CD4-positive, alpha-beta T cell (primary cell): ENCODE data around the gene EFNA4. TPM values are rescaled to one million over a fixed set of nuclear protein-coding genes. Genes with fewer than 3 reads are reported as not detected.

Source experiments
- ATAC-seq: fragments of 200-7000 bp; cut with Tn5 transposase; one replicate; pipeline ENCODE4 v1.10.0; 2022; ENCODE audit warnings: mild to moderate bottlenecking; ENCODE audit not compliant: poor library complexity
- CTCF ChIA-PET: fragments of 350-600 bp; sonication (Branson Sonifier 250); formaldehyde crosslinking; loops from one replicate; lab custom pipeline; 2021; ENCODE audit warnings: antibody characterized with exemption, inconsistent platforms; lab: Charles Lee
- POLR2A ChIA-PET: fragments of 350-600 bp; sonication (Branson Sonifier 250); formaldehyde crosslinking; loops from one replicate; lab custom pipeline; 2021; ENCODE audit warnings: antibody characterized with exemption, inconsistent platforms; lab: Charles Lee
- DNase-seq, 14 experiments: peaks; one replicate each; pipeline ENCODE4 v3.0.0-alpha.2; 2013 to 2020; ENCODE audit warnings: mixed read lengths in 2 of 14
- H3K27ac ChIP-seq, 2 donors: one replicate each; pipeline versions ENCODE4 v1.5.1 to v1.7.0; 2013; ENCODE audit warnings: low read length in 2 of 2, low read depth in 1 of 2, mild to moderate bottlenecking in 1 of 2
- H3K27me3 ChIP-seq, 2 experiments: 1 replicate in 1 of 2; 2 replicates in 1 of 2; pipeline versions ENCODE4 v1.6.1 to v1.7.0; 2013; ENCODE audit warnings: low read length in 2 of 2, control low read depth in 1 of 2, mild to moderate bottlenecking in 1 of 2, moderate library complexity in 1 of 2; ENCODE audit not compliant: insufficient read depth in 2 of 2, control insufficient read depth in 1 of 2
- H3K36me3 ChIP-seq: one replicate; pipeline ENCODE4 v1.6.1; 2013; ENCODE audit warnings: low read length, control low read depth; ENCODE audit not compliant: insufficient read depth
- H3K4me1 ChIP-seq: one replicate; pipeline ENCODE4 v1.6.1; 2013; ENCODE audit warnings: low read length, control low read depth; ENCODE audit not compliant: insufficient read depth
- H3K4me3 ChIP-seq: one replicate; pipeline ENCODE4 v1.5.1; 2013; ENCODE audit warnings: mild to moderate bottlenecking, low read length, moderate library complexity
- H3K9me3 ChIP-seq, 2 experiments: 1 replicate in 1 of 2; 2 replicates in 1 of 2; pipeline versions ENCODE4 v1.6.1 to v1.7.0; 2013; ENCODE audit warnings: low read length in 2 of 2, mild to moderate bottlenecking in 2 of 2, control low read depth in 1 of 2, moderate library complexity in 1 of 2; ENCODE audit not compliant: control insufficient read depth in 1 of 2, insufficient read depth in 1 of 2
- H3K27ac Mint-ChIP-seq: one replicate; pipeline ENCODE4 v1.8.0; 2020; ENCODE audit warnings: mixed read lengths
- H3K27me3 Mint-ChIP-seq: one replicate; pipeline ENCODE4 v1.8.0; 2021; ENCODE audit warnings: mixed read lengths
- H3K36me3 Mint-ChIP-seq: one replicate; pipeline ENCODE4 v1.8.0; 2021; ENCODE audit warnings: low read depth, mixed read lengths
- H3K4me1 Mint-ChIP-seq: one replicate; pipeline ENCODE4 v1.8.0; 2021; ENCODE audit warnings: low read depth, mixed read lengths
- H3K4me3 Mint-ChIP-seq: one replicate; pipeline ENCODE4 v1.8.0; 2020; ENCODE audit warnings: mild to moderate bottlenecking, mixed read lengths
- H3K9me3 Mint-ChIP-seq: one replicate; pipeline ENCODE4 v1.8.0; 2020; ENCODE audit warnings: mixed read lengths
- CTCF ChIP-seq: fragments of 200-600 bp; IDR thresholded peaks from one replicate; pipeline ENCODE4 v1.8.0; 2022; ENCODE audit warnings: antibody characterized with exemption, mild to moderate bottlenecking
- intact Hi-C, 2 experiments: fragments of 100-400 bp; cut with DNase I in 1 of 2; cut with micrococcal nuclease in 1 of 2; formaldehyde crosslinking; loops; one replicate each; pipeline versions ENCODE4 v1.15.1 to v1.9.0; 2023 to 2025; cut with DNase I, micrococcal nuclease
- total RNA-seq, 174 experiments: library from RNA in 2 of 174; stranded (reverse) in 2 of 174; gene quantifications; one replicate each; pipeline ENCODE4 v1.2.3 and lab custom pipeline; 2021 to 2026

EFNA4 gene
- total RNA-seq, 2 experiments from 2014 or later, result 2.4 to 3.3 TPM

- Histone ChIP-seq H3K4me1 (peaks cover 45% of the 10 kb centered on the region), H3K9me3 (peaks cover 0 to 8% of the 10 kb centered on the region in 2 experiments), H3K36me3 (no peaks in the 10 kb centered on the region), H3K27ac (no peak overlapping the region), H3K27me3 (peaks cover 7 to 10% of the 10 kb centered on the region in 2 experiments), H3K4me3 (no peak overlapping the region)
- ATAC-seq (no peak), DNase-seq (no peak)
- Mint-ChIP-seq H3K36me3 (no peaks in the 10 kb centered on the region), H3K4me1 (peaks cover 54% of the 10 kb centered on the region), H3K27me3 (peaks cover 7% of the 10 kb centered on the region), H3K9me3 (no peaks in the 10 kb centered on the region), H3K4me3 (no peak overlapping the region), H3K27ac (no peak overlapping the region)
- ChIA-PET CTCF (interaction anchor here (1.3 to 2.7 kb wide), 5 partner anchors 9 to 24 kb away, joined by 3 to 14 read pairs (median 5); partner anchors contain the start of genes ADAM15 and EFNA4), POLR2A (interaction anchor here (2.0 kb wide), 1 partner anchor 10 kb away, joined by 8 read pairs; no protein-coding TSS in a partner anchor)
- intact Hi-C loops, result no loop called here
- TF ChIP-seq CTCF, result no peak
These were observed 12.0 kb downstream of the EFNA4 start for GRCh38 chr1:155075535-155075934.

GRCh38 chr1:155076371-155076770 lies 12.8 kb downstream of the EFNA4 start:
- CTCF ChIA-PET, result interaction anchor here (1.3 to 2.7 kb wide), 5 partner anchors 9 to 77 kb away, joined by 3 to 14 read pairs (median 5); partner anchors contain the start of genes ADAM15 and EFNA4
- peaks cover 11% of the 10 kb centered on the region for H3K27me3 Mint-ChIP-seq
- H3K4me1 ChIP-seq, result peaks cover 45% of the 10 kb centered on the region
- peaks cover 54% of the 10 kb centered on the region for H3K4me1 Mint-ChIP-seq
- H3K4me3 ChIP-seq, result no peak overlapping the region
- ATAC-seq (no peak), DNase-seq (no peak)
- H3K27me3 ChIP-seq, result peaks cover 15 to 18% of the 10 kb centered on the region in 2 experiments
- H3K27ac ChIP-seq, result no peak overlapping the region
- peak overlapping the region; percentile 62 for H3K4me3 Mint-ChIP-seq
- no peaks in the 10 kb centered on the region for H3K9me3 Mint-ChIP-seq
- POLR2A ChIA-PET, result interaction anchor here (2.0 kb wide), 1 partner anchor 9 kb away, joined by 8 read pairs; no protein-coding TSS in a partner anchor
- no peaks in the 10 kb centered on the region for H3K36me3 ChIP-seq
- H3K9me3 ChIP-seq, result peaks cover 0 to 15% of the 10 kb centered on the region in 2 experiments
- no peak for TF ChIP-seq CTCF
- no peaks in the 10 kb centered on the region for H3K36me3 Mint-ChIP-seq
- no peak overlapping the region for H3K27ac Mint-ChIP-seq
- intact Hi-C loops, result no loop called here

GRCh38 chr1:155077346-155077745 lies 13.8 kb downstream of the EFNA4 start:
- POLR2A ChIA-PET, result interaction anchor here (2.6 kb wide), 1 partner anchor 26 kb away, joined by 6 read pairs; the partner anchor contains the start of gene ADAM15
- TF ChIP-seq CTCF, result no peak
- H3K27ac Mint-ChIP-seq, result peak overlapping the region; percentile 5
- H3K4me3 Mint-ChIP-seq, result peak overlapping the region; percentile 30
- DNase-seq (no peak), ATAC-seq (no peak)
- Histone ChIP-seq H3K4me3 (no peak overlapping the region), H3K27me3 (peaks cover 25% of the 10 kb centered on the region in 2 experiments), H3K36me3 (no peaks in the 10 kb centered on the region), H3K9me3 (peaks cover 0 to 18% of the 10 kb centered on the region in 2 experiments), H3K4me1 (peaks cover 53% of the 10 kb centered on the region), H3K27ac (no peak overlapping the region)
- no peaks in the 10 kb centered on the region for H3K9me3 Mint-ChIP-seq
- H3K27me3 Mint-ChIP-seq, result peaks cover 19% of the 10 kb centered on the region
- H3K36me3 Mint-ChIP-seq, result no peaks in the 10 kb centered on the region
- CTCF ChIA-PET, result interaction anchor here (1.0 to 1.5 kb wide), 3 partner anchors 15 to 78 kb away, joined by 3 to 5 read pairs (median 3); partner anchors contain the start of gene ADAM15
- peaks cover 52% of the 10 kb centered on the region for H3K4me1 Mint-ChIP-seq
- intact Hi-C loops, result loop anchor here in 1 of 2 experiments (1.0 kb wide), 1 partner anchor 10 kb away; no protein-coding TSS in a partner anchor
